ENCODE measurements around the gene FLVCR2.
A peak's percentile ranks its signal among the peaks of the same experiment; 100 is the strongest.

The FLVCR2 gene

DNA sequence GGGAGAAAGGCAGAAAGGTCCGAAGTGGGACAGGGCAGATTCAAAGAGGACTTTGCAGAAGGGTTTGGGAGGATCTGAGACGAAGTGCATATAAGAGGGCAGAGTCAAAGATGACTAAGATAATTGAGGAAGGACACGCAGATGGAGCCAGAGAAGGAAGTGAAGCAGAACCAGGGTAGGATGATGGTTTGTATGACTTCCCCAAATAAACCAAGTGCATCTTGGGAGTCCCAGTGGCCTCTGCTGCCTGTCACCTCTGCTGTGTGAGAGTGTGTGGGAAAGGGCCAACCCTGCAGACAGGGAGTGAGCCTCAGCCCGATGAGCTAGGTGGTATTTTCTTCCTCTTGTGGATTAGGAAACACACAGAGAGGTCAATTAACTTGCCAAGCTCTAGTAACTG, 36.8 kb downstream of the FLVCR2 start:
- no peak overlapping the region for H3K4me3 ChIP-seq (replicated peaks in 1 of 2; ENCODE audit: low read depth in 2 of 2, low read length in 2 of 2)
- DNase-seq (ENCODE audit: low read depth in 2 of 2), result no peak
- TF ChIP-seq, protein P1, sequence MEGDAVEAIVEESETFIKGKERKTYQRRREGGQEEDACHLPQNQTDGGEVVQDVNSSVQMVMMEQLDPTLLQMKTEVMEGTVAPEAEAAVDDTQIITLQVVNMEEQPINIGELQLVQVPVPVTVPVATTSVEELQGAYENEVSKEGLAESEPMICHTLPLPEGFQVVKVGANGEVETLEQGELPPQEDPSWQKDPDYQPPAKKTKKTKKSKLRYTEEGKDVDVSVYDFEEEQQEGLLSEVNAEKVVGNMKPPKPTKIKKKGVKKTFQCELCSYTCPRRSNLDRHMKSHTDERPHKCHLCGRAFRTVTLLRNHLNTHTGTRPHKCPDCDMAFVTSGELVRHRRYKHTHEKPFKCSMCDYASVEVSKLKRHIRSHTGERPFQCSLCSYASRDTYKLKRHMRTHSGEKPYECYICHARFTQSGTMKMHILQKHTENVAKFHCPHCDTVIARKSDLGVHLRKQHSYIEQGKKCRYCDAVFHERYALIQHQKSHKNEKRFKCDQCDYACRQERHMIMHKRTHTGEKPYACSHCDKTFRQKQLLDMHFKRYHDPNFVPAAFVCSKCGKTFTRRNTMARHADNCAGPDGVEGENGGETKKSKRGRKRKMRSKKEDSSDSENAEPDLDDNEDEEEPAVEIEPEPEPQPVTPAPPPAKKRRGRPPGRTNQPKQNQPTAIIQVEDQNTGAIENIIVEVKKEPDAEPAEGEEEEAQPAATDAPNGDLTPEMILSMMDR (IDR thresholded peaks at IDR 0.05; ENCODE audit: low read depth, low read length), result no peak

GRCh38 chr14:75619548-75619947, 41.1 kb downstream of the FLVCR2 start:
- H3K4me3 ChIP-seq (replicated peaks in 1 of 2; ENCODE audit: low read depth in 2 of 2, low read length in 2 of 2), result no peak overlapping the region
- TF ChIP-seq, protein P1 (IDR thresholded peaks at IDR 0.05; ENCODE audit: low read depth, low read length), result no peak
- no peak for DNase-seq (ENCODE audit: low read depth in 2 of 2)

- TF ChIP-seq, protein P1 (IDR thresholded peaks at IDR 0.05; ENCODE audit: low read depth, low read length), result no peak
- no peak for DNase-seq (ENCODE audit: low read depth in 2 of 2)
- H3K4me3 ChIP-seq (replicated peaks in 1 of 2; ENCODE audit: low read depth in 2 of 2, low read length in 2 of 2), result no peak overlapping the region
These were observed 46.6 kb downstream of the FLVCR2 start for GRCh38 chr14:75625034-75625433.

GRCh38 chr14:75626396-75626795, 48.0 kb downstream of the FLVCR2 start:
- no peak overlapping the region for H3K4me3 ChIP-seq (replicated peaks in 1 of 2; ENCODE audit: low read depth in 2 of 2, low read length in 2 of 2)
- TF ChIP-seq, protein P1 (IDR thresholded peaks at IDR 0.05; ENCODE audit: low read depth, low read length), result no peak
- no peak for DNase-seq (ENCODE audit: low read depth in 2 of 2)

GRCh38 chr14:75626863-75627262, 48.4 kb downstream of the FLVCR2 start:
- no peak overlapping the region for H3K4me3 ChIP-seq (replicated peaks in 1 of 2; ENCODE audit: low read depth in 2 of 2, low read length in 2 of 2)
- peak; percentile 7 to 43 for DNase-seq (ENCODE audit: low read depth in 2 of 2)
- TF ChIP-seq, protein P1 (IDR thresholded peaks at IDR 0.05; ENCODE audit: low read depth, low read length), result no peak

DNA sequence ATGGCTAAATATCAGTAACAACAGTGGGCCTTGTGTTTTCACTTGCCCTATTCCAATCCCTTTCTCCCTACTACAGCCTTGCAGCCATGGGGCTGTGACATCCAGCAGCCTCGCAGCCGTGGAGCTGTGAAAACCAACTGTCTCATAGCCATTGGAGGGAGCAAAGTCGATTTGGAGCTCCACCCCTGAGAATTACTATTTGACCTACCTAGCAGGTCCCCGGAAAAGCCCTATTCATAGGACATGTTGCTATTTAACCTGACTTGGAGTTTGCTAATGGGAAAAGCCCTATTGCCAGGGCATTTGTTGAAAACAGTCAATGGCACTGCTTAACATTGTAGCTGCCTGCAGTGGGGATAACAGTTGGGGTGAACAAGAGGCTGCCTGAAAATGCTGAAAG, 49.0 kb downstream of the FLVCR2 start:
- no peak for DNase-seq (ENCODE audit: low read depth in 2 of 2)
- H3K4me3 ChIP-seq (replicated peaks in 1 of 2; ENCODE audit: low read depth in 2 of 2, low read length in 2 of 2), result no peak overlapping the region
- TF ChIP-seq, protein P1 (IDR thresholded peaks at IDR 0.05; ENCODE audit: low read depth, low read length), result no peak

DNA sequence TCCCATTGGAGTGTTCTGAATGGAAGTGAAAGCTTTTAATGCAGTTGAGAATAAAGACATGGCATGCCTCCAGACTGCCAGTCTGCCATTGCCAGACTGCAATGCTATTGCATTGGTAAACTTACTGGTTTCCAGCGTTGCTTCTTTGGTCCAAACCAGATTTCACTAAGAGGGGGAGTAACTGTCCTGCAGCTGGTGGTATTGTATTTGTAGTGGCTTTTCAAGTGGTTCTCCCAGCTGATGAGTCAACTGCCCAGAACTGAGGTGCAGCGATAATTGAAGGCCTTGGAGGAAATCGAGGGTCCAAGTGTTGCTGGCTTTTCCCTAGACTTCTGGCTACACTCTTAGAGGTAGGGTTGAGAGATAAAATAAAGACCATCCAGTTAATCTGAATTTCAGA, 50.4 kb downstream of the FLVCR2 start:
- H3K4me3 ChIP-seq (replicated peaks in 1 of 2; ENCODE audit: low read depth in 2 of 2, low read length in 2 of 2), result no peak overlapping the region
- TF ChIP-seq, protein P1 (IDR thresholded peaks at IDR 0.05; ENCODE audit: low read depth, low read length), result no peak
- DNase-seq (ENCODE audit: low read depth in 2 of 2), result peak in 1 of 2 donors; percentile 35

Data from cardiac fibroblast (primary cell).